Esophagus muscularis mucosa (tissue), 4 donors: ENCODE results near the gene DDIT3. TPM values are rescaled to one million over a fixed set of nuclear protein-coding genes. Genes with fewer than 3 reads are reported as not detected.

ENCODE experiments used
- DNase-seq: peaks from one replicate; pipeline ENCODE4 v3.0.0-alpha.2; 2017; ENCODE audit errors: extremely low spot score
- H3K27ac ChIP-seq, 4 donors: fragments of 200-600 bp; sonication (generic); replicated peaks in 1 of 4; 1 replicate in 3 of 4; 2 replicates in 1 of 4; pipeline ENCODE4 v1.5.1; 2016 to 2019; ENCODE audit warnings: mild to moderate bottlenecking in 1 of 4
- H3K27me3 ChIP-seq, 4 donors: fragments of 200-600 bp; sonication (generic); one replicate each; pipeline versions ENCODE4 v1.5.1 to v1.6.0; 2016 to 2019
- H3K36me3 ChIP-seq, 4 donors: fragments of 200-600 bp; sonication (generic); one replicate each; pipeline ENCODE4 v1.5.1; 2016 to 2019
- H3K4me1 ChIP-seq, 4 donors: fragments of 200-600 bp; sonication (generic); one replicate each; pipeline ENCODE4 v1.5.1; 2016 to 2019
- H3K4me3 ChIP-seq, 4 donors: fragments of 200-600 bp; sonication (generic); 1 replicate in 2 of 4; 2 replicates in 2 of 4; pipeline ENCODE4 v1.5.1; 2016 to 2019; ENCODE audit warnings: mild to moderate bottlenecking in 4 of 4, moderate library complexity in 1 of 4
- H3K9me3 ChIP-seq, 4 donors: fragments of 200-600 bp; sonication (generic); 1 replicate in 3 of 4; 2 replicates in 1 of 4; pipeline ENCODE4 v1.5.1; 2016 to 2019
- EP300 ChIP-seq: sonication (generic); formaldehyde crosslinking; IDR thresholded peaks from one replicate; pipeline ENCODE4 v1.6.1; 2017; ENCODE audit warnings: antibody characterized with exemption
- POLR2A ChIP-seq: fragments of 450-650 bp; IDR thresholded peaks from one replicate; pipeline ENCODE4 v1.6.1; 2017; ENCODE audit warnings: antibody characterized with exemption, moderate library complexity, mild to moderate bottlenecking, low read depth
- POLR2AphosphoS5 ChIP-seq, 2 donors: sonication (generic); formaldehyde crosslinking; IDR thresholded peaks; one replicate each; pipeline ENCODE4 v1.6.1; 2017; ENCODE audit warnings: antibody characterized with exemption in 2 of 2
- WGBS: methylation state at CpG from one replicate; pipeline ENCODE4 v1.1.5; 2018; 5-methylcytosine and 5-hydroxymethylcytosine counted together
- intact Hi-C: fragments of 100-400 bp; cut with DNase I; formaldehyde crosslinking; loops from one replicate; pipeline ENCODE4 v1.15.1; 2023
- total RNA-seq, 4 donors: library from RNA; depleted of rRNA; stranded (reverse); fragments of >200 nt; gene quantifications; one replicate each; pipeline versions ENCODE4 v1.1.0 to v1.2.1, GENCODE V29; 2016
- TF ChIP-seq, protein P1 (sequence below), 3 experiments: fragments of 200-600 bp in 2 of 3; fragments of 450-650 bp in 1 of 3; sonication (generic) in 2 of 3; IDR thresholded peaks; one replicate each; pipeline ENCODE4 v1.5.1; 2017 to 2019; ENCODE audit warnings: antibody characterized with exemption in 3 of 3, mild to moderate bottlenecking in 2 of 3, moderate library complexity in 1 of 3

Gene DDIT3
- total RNA-seq, 4 donors from 2014 or later = 14.4 to 43.9 (median 24.4) TPM

DNA sequence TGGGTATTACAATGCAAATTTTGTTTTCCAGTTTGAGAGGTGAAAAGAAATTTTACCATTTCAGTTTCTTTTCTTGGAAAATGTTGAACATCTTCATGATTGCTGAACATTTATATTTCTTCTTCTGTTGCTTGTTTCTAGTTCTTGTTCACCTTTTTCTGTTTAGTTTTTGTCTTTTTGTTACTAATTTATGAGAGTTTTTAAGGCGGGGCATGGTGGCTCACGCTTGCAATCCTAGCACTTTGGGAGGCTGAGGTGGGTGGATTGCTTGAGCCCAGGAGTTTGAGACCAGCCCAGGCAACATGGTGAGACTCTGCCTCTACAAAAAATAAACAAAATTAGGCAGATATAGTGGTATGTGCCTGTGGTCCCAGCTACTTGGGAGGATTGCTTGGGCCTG is 40.2 kb upstream of the DDIT3 start:
- H3K4me1 ChIP-seq = no peaks in the 10 kb centered on the region
- TF ChIP-seq, protein P1, sequence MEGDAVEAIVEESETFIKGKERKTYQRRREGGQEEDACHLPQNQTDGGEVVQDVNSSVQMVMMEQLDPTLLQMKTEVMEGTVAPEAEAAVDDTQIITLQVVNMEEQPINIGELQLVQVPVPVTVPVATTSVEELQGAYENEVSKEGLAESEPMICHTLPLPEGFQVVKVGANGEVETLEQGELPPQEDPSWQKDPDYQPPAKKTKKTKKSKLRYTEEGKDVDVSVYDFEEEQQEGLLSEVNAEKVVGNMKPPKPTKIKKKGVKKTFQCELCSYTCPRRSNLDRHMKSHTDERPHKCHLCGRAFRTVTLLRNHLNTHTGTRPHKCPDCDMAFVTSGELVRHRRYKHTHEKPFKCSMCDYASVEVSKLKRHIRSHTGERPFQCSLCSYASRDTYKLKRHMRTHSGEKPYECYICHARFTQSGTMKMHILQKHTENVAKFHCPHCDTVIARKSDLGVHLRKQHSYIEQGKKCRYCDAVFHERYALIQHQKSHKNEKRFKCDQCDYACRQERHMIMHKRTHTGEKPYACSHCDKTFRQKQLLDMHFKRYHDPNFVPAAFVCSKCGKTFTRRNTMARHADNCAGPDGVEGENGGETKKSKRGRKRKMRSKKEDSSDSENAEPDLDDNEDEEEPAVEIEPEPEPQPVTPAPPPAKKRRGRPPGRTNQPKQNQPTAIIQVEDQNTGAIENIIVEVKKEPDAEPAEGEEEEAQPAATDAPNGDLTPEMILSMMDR (IDR thresholded peaks at IDR 0.05) = no peak
- TF ChIP-seq EP300 (no peak), POLR2A (no peak), POLR2AphosphoS5 (IDR thresholded peaks at IDR 0.05) (no peak)
- H3K27ac ChIP-seq = no peak overlapping the region
- DNase-seq = no peak
- H3K36me3 ChIP-seq = peaks cover 0 to 3% (median 0%) of the 10 kb centered on the region in 4 donors
- intact Hi-C loops = no loop called here
- H3K27me3 ChIP-seq = no peaks in the 10 kb centered on the region
- 94% methylated on average over 2 of the region's 2 CpGs for WGBS
- no peak overlapping the region for H3K4me3 ChIP-seq
- no peaks in the 10 kb centered on the region for H3K9me3 ChIP-seq

DNA sequence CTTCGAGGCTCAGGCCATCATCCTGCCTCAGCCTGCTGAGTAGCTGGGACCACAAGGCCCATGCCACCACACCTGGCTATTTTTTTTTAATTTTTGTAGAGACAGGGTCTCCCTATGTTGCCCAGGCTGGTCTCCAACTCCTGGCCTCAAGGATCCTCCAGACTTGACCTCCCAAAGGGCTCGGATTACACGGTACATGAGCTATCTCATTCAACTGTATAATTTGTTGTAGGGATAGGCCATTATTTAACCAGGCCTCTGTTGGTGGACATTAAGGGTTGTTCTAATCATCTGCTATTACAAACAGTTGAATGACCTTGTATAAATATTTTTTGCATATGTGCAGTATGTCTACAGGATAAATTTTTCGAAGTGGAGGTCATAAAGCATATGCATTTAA is 38.5 kb upstream of the DDIT3 start:
- no peak overlapping the region for H3K27ac ChIP-seq

GRCh38 chr12:57554897-57555296 is 34.6 kb upstream of the DDIT3 start:
- H3K4me1 ChIP-seq = peaks cover 4 to 9% (median 8%) of the 10 kb centered on the region in 4 donors
- TF ChIP-seq, protein P1 (IDR thresholded peaks at IDR 0.05) = no peak
- TF ChIP-seq EP300 (no peak), POLR2A (no peak), POLR2AphosphoS5 (IDR thresholded peaks at IDR 0.05) (no peak)
- DNase-seq = no peak
- WGBS = 100% methylated on average over 1 of the region's 1 CpG
- no peaks in the 10 kb centered on the region for H3K9me3 ChIP-seq
- intact Hi-C loops = no loop called here
- H3K4me3 ChIP-seq = no peak overlapping the region
- no peak overlapping the region for H3K27ac ChIP-seq
- peaks cover 0 to 10% (median 2%) of the 10 kb centered on the region in 4 donors for H3K27me3 ChIP-seq
- H3K36me3 ChIP-seq = no peaks in the 10 kb centered on the region

More for the DNA sequence above, 38.5 kb upstream of the DDIT3 start:
- H3K4me3 ChIP-seq = no peak overlapping the region
- no peaks in the 10 kb centered on the region for H3K9me3 ChIP-seq
- H3K27me3 ChIP-seq = no peaks in the 10 kb centered on the region
- DNase-seq = no peak
- WGBS = 89% methylated on average over 4 of the region's 4 CpGs
- intact Hi-C loops = no loop called here
- no peaks in the 10 kb centered on the region for H3K36me3 ChIP-seq
- H3K4me1 ChIP-seq = no peaks in the 10 kb centered on the region
- TF ChIP-seq EP300 (no peak), POLR2AphosphoS5 (IDR thresholded peaks at IDR 0.05) (no peak), POLR2A (no peak)
- TF ChIP-seq, protein P1 (IDR thresholded peaks at IDR 0.05) = no peak

DNA sequence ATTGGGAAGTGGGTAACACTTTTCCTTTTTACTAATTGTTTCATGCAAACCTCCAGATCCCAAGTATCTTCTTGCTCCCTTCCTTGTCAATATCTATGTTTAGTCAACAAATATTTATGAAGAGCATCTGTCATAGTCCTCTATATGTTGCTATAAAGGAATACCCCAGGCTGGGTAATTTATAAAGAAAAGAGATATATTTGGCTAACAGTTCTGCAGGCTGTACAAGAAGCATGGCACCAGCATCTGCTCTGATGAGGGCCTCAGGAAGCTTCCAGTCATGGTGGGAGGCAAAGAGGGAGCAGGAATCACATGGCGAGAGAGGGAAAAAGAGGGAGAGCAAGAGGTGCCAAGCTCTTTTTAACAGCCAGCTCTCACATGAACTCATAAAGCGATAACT is 34.1 kb upstream of the DDIT3 start:
- Histone ChIP-seq H3K9me3 (no peaks in the 10 kb centered on the region), H3K4me3 (no peak overlapping the region), H3K27ac (no peak overlapping the region), H3K27me3 (peaks cover 0 to 15% (median 3%) of the 10 kb centered on the region in 4 donors), H3K4me1 (peaks cover 8 to 13% (median 12%) of the 10 kb centered on the region in 4 donors), H3K36me3 (no peaks in the 10 kb centered on the region)
- intact Hi-C loops = no loop called here
- TF ChIP-seq, protein P1 (IDR thresholded peaks at IDR 0.05) = no peak
- TF ChIP-seq POLR2A (no peak), EP300 (no peak), POLR2AphosphoS5 (IDR thresholded peaks at IDR 0.05) (no peak)
- WGBS = 92% methylated on average over 2 of the region's 2 CpGs
- no peak for DNase-seq
